SK-N-SH (cell line): ENCODE results near the gene COL4A2. TPM values are rescaled to one million over a fixed set of nuclear protein-coding genes. Genes with fewer than 3 reads are reported as not detected.

Source experiments
- CTCF ChIA-PET: fragments of 300-600, 350-600 bp; formaldehyde crosslinking; extraction: SDS; loops from one replicate; lab custom pipeline; 2021; lab: Yijun Ruan, JAX
- POLR2A ChIA-PET: fragments of 350-600 bp; sonication (Branson Sonifier 250); formaldehyde crosslinking; extraction: SDS; loops from one replicate; lab custom pipeline; 2020; ENCODE audit warnings: antibody characterized with exemption, inconsistent platforms; lab: Yijun Ruan, JAX
- DNase-seq: peaks from one replicate; pipeline ENCODE4 v3.0.0; 2012
- H2AFZ ChIP-seq: fragments of 200-600 bp; sonication (generic); 2 replicates; pipeline ENCODE4 v1.8.1; 2016; ENCODE audit warnings: antibody characterized with exemption, mild to moderate bottlenecking, low read depth
- H3F3A ChIP-seq: fragments of 200-600 bp; sonication (generic); replicated peaks from 2 replicates; pipeline ENCODE3; 2016; ENCODE audit warnings: antibody characterized with exemption, mild to moderate bottlenecking; ENCODE audit not compliant: insufficient read depth
- H3K27ac ChIP-seq, 2 experiments: fragments of 200-500 bp in 1 of 2; fragments of 200-600 bp in 1 of 2; sonication (Bioruptor generic) in 1 of 2; sonication (generic), shearing (Covaris generic) in 1 of 2; 2 replicates each; pipeline versions ENCODE4 v1.5.1 to v1.6.1; 2014 to 2016; ENCODE audit warnings: low read depth in 2 of 2, inconsistent platforms in 1 of 2, low read length in 1 of 2, mild to moderate bottlenecking in 1 of 2, mixed read lengths in 1 of 2
- H3K27me3 ChIP-seq: fragments of 200-600 bp; sonication (generic), shearing (Covaris generic); 2 replicates; pipeline ENCODE4 v1.6.1; 2016; ENCODE audit warnings: mixed run types; ENCODE audit not compliant: insufficient read depth
- H3K36me3 ChIP-seq, 2 experiments: fragments of 200-500 bp in 1 of 2; fragments of 200-600 bp in 1 of 2; sonication (Bioruptor generic) in 1 of 2; sonication (generic) in 1 of 2; replicated peaks in 1 of 2; 2 replicates each; pipeline versions ENCODE3 to v1.5.1; 2014 to 2016; ENCODE audit warnings: low read length in 1 of 2, mild to moderate bottlenecking in 1 of 2; ENCODE audit not compliant: insufficient read depth in 2 of 2, control insufficient read depth in 1 of 2
- H3K4me1 ChIP-seq, 2 experiments: fragments of 200-500 bp in 1 of 2; fragments of 200-600 bp in 1 of 2; sonication (Bioruptor generic) in 1 of 2; sonication (generic), shearing (Covaris generic) in 1 of 2; 2 replicates each; pipeline versions ENCODE4 v1.5.1 to v1.6.1; 2014 to 2016; ENCODE audit warnings: low read depth in 1 of 2, low read length in 1 of 2, mixed run types in 1 of 2; ENCODE audit not compliant: insufficient read depth in 2 of 2, control insufficient read depth in 1 of 2
- H3K4me2 ChIP-seq: fragments of 200-600 bp; sonication (generic), shearing (Covaris generic); 2 replicates; pipeline ENCODE4 v1.6.1; 2017; ENCODE audit warnings: mixed run types
- H3K4me3 ChIP-seq, 2 experiments: fragments of 200-500 bp in 1 of 2; fragments of 200-600 bp in 1 of 2; sonication (Bioruptor generic) in 1 of 2; sonication (generic), shearing (Covaris generic) in 1 of 2; 2 replicates each; pipeline versions ENCODE4 v1.5.1 to v1.8.1; 2014 to 2016; ENCODE audit warnings: low read depth in 2 of 2, inconsistent platforms in 1 of 2, low read length in 1 of 2, mild to moderate bottlenecking in 1 of 2, mixed read lengths in 1 of 2, moderate library complexity in 1 of 2
- H3K79me2 ChIP-seq: fragments of 200-600 bp; sonication (generic); 2 replicates; pipeline ENCODE4 v1.8.1; 2017; ENCODE audit warnings: mild to moderate bottlenecking; ENCODE audit not compliant: insufficient read depth
- H3K9ac ChIP-seq: fragments of 200-600 bp; sonication (generic); 2 replicates; pipeline ENCODE4 v1.6.1; 2017; ENCODE audit warnings: mixed run types
- H3K9me2 ChIP-seq: fragments of 200-600 bp; sonication (generic); 2 replicates; pipeline ENCODE4 v1.6.1; 2017; ENCODE audit warnings: mixed run types
- H3K9me3 ChIP-seq: fragments of 200-600 bp; sonication (generic); 2 replicates; pipeline ENCODE4 v1.6.1; 2017; ENCODE audit warnings: mixed run types, mild to moderate bottlenecking, moderate library complexity
- H4K20me1 ChIP-seq: fragments of 200-600 bp; sonication (generic); 2 replicates; pipeline ENCODE4 v1.6.1; 2017; ENCODE audit warnings: mild to moderate bottlenecking, mixed run types; ENCODE audit not compliant: insufficient read depth
- PBX3 ChIP-seq: IDR thresholded peaks from 2 replicates; pipeline ENCODE4; 2012
- RAD21 ChIP-seq: IDR thresholded peaks from 2 replicates; pipeline ENCODE4 v1.6.1; 2012; ENCODE audit warnings: mild to moderate bottlenecking, low read length
- REST ChIP-seq: IDR thresholded peaks from 2 replicates; pipeline ENCODE4 v1.6.1; 2012; ENCODE audit warnings: mild to moderate bottlenecking, low read depth, low read length, moderate library complexity
- RFX5 ChIP-seq: IDR thresholded peaks from 2 replicates; pipeline ENCODE4 v1.6.1; 2012; ENCODE audit warnings: mild to moderate bottlenecking, improper control_type of control experiment, low read length
- TAF1 ChIP-seq: IDR thresholded peaks from 2 replicates; pipeline ENCODE4 v1.6.1; 2012; ENCODE audit warnings: low read depth, mild to moderate bottlenecking, low read length, moderate library complexity, borderline replicate concordance
- TCF12 ChIP-seq: IDR thresholded peaks from 2 replicates; pipeline ENCODE4 v1.4.0; 2012
- USF1 ChIP-seq: IDR thresholded peaks from 2 replicates; pipeline ENCODE4 v1.4.0; 2012; ENCODE audit warnings: low read depth, borderline replicate concordance
- ZBTB33 ChIP-seq: IDR thresholded peaks from 2 replicates; pipeline ENCODE4 v1.4.0; 2012; ENCODE audit warnings: low read depth, borderline replicate concordance
- WGBS: methylation state at CpG from one replicate; pipeline ENCODE4 v1.1.6; 2017; ENCODE audit warnings: low lambda C conversion rate; 5-methylcytosine and 5-hydroxymethylcytosine counted together
- polyA plus RNA-seq, 3 experiments: library from polyadenylated mRNA; depleted of rRNA; stranded (reverse); fragments of >200 nt; gene quantifications; 2 replicates each; pipeline ENCODE4 v1.2.3, GENCODE V29; 2012

The COL4A2 gene
- polyA plus RNA-seq, 1 of the 3 experiments (the other 2 are of a cell fraction): 137 TPM

- Histone ChIP-seq H3K27ac (no peak overlapping the region), H3K9me2 (no peaks in the 10 kb centered on the region), H3K4me2 (no peak overlapping the region), H3K9ac (no peak overlapping the region), H3K27me3 (no peaks in the 10 kb centered on the region), H3K4me1 (peaks cover 10 to 30% of the 10 kb centered on the region in 2 experiments; a peak in 3 of 4 replicates), H3K36me3 (peaks cover 0 to 9% of the 10 kb centered on the region in 2 experiments), H2AFZ (no peak overlapping the region), H3K79me2 (peaks cover 88% of the 10 kb centered on the region), H4K20me1 (no peaks in the 10 kb centered on the region), H3F3A (peaks cover 60% of the 10 kb centered on the region), H3K9me3 (no peaks in the 10 kb centered on the region), H3K4me3 (no peak overlapping the region)
- WGBS: 91% methylated on average over 13 of the region's 13 CpGs
- CTCF ChIA-PET: no interaction called here
- DNase-seq: no peak
- POLR2A ChIA-PET: no interaction called here
- TF ChIP-seq REST (no peak), TAF1 (no peak), USF1 (no peak), RAD21 (no peak), TCF12 (no peak), RFX5 (no peak), ZBTB33 (no peak), PBX3 (no peak)
- TF ChIP-seq, all 33 proteins: peak for 0
Observed at GRCh38 chr13:110317496-110318195, 10.6 kb downstream of the COL4A2 start.
